Heart left ventricle (tissue), 16 donors: ENCODE data around the gene PIK3AP1. TPM values are rescaled to one million over a fixed set of nuclear protein-coding genes. Genes with fewer than 3 reads are reported as not detected.
A peak's percentile ranks its signal among the peaks of the same experiment; 100 is the strongest.

ENCODE experiments used
- ATAC-seq, 4 donors: fragments of 200-7000 bp; cut with Tn5 transposase; one replicate each; pipeline ENCODE4 v1.9.1; 2020 to 2022; ENCODE audit warnings: moderate library complexity in 4 of 4, mild to moderate bottlenecking in 3 of 4, moderate number of reproducible peaks in 1 of 4
- DNase-seq, 5 donors: peaks; one replicate each; pipeline ENCODE4 v3.0.0-alpha.2; 2020
- H3K27ac ChIP-seq, 12 donors: fragments of 200-600 bp; sonication (generic) in 4 of 12; one replicate each; pipeline versions ENCODE4 v1.5.0 to v1.8.0; 2016 to 2022; ENCODE audit warnings: mild to moderate bottlenecking in 2 of 12
- H3K27me3 ChIP-seq, 9 donors: fragments of 200-600 bp; sonication (generic) in 2 of 9; one replicate each; pipeline versions ENCODE4 v1.5.1 to v1.8.0; 2016 to 2022; ENCODE audit warnings: mild to moderate bottlenecking in 3 of 9
- H3K36me3 ChIP-seq, 9 donors: fragments of 200-600 bp; sonication (generic) in 2 of 9; one replicate each; pipeline versions ENCODE4 v1.5.0 to v1.8.0; 2018 to 2022; ENCODE audit warnings: mild to moderate bottlenecking in 2 of 9
- H3K4me1 ChIP-seq, 12 donors: fragments of 200-600 bp; sonication (generic) in 4 of 12; one replicate each; pipeline versions ENCODE4 v1.5.0 to v1.8.0; 2016 to 2022; ENCODE audit warnings: mild to moderate bottlenecking in 3 of 12
- H3K4me3 ChIP-seq, 12 donors: fragments of 200-600 bp; sonication (generic) in 4 of 12; one replicate each; pipeline versions ENCODE4 v1.5.0 to v1.8.0; 2017 to 2022; ENCODE audit warnings: mild to moderate bottlenecking in 9 of 12, moderate library complexity in 4 of 12
- H3K9me3 ChIP-seq, 12 donors: fragments of 200-600 bp; sonication (generic) in 4 of 12; one replicate each; pipeline versions ENCODE4 v1.5.0 to v1.8.0; 2016 to 2022; ENCODE audit warnings: mild to moderate bottlenecking in 1 of 12
- CTCF ChIP-seq, 12 donors: fragments of 200-600 bp; sonication (generic) in 4 of 12; IDR thresholded peaks; one replicate each; pipeline versions ENCODE4 v1.5.0 to v1.8.0; 2018 to 2022; ENCODE audit warnings: antibody characterized with exemption in 12 of 12, mild to moderate bottlenecking in 5 of 12
- POLR2A ChIP-seq, 2 donors: fragments of 450-650 bp; IDR thresholded peaks; one replicate each; pipeline ENCODE4 v1.6.1; 2017; ENCODE audit warnings: antibody characterized with exemption in 2 of 2, mild to moderate bottlenecking in 2 of 2, moderate library complexity in 2 of 2
- WGBS, 4 donors: extraction: QIAGEN DNeasy Blood & Tissue Kit in 2 of 4; methylation state at CpG; one replicate each; pipeline versions ENCODE4 v1.1.5 to v1.1.7; 2013 to 2018; 5-methylcytosine and 5-hydroxymethylcytosine counted together
- intact Hi-C, 10 donors: fragments of 100-400 bp; cut with DNase I; formaldehyde crosslinking; loops; one replicate each; pipeline versions ENCODE4 v1.11.1 to v1.14.2; 2022
- polyA plus RNA-seq, 2 donors: library from polyadenylated mRNA; stranded (reverse); fragments of 200-250 nt; gene quantifications; one replicate each; pipeline ENCODE4 v1.2.3, GENCODE V29; 2013
- total RNA-seq, 9 donors: library from RNA; depleted of rRNA in 2 of 9; stranded (reverse); fragments of >200 nt in 2 of 9; fragmentation: NEBNext Ultra II Directional in 3 of 9; extraction: Animal tissue kit (Norgen Biotek cat#: 25700) in 3 of 9; gene quantifications; one replicate each; pipeline versions ENCODE4 v1.1.0 to v1.2.4, GENCODE V29; 2016 to 2023
- donor health status: ischemic (EF 13 %, LVEDD 7.1; RV severe dilation, severe dysfunction).
- donor health status: healthy with polysubstance abuse.
- donor health status: DM: no; HTN: yes; CAD: no.
- donor health status: DM: no; HTN: no; CAD: no.
- donor health status: ischemic (EF 25% LVEDD 6.9; RV normal size, moderate dysfunction).
- donor health status: ischemic (EF 25% LVEDD 5.7; RV mildly dilated, moderate dysfunction).
- donor health status: healthy.
- donor health status: DM: yes; HTN: yes; CAD: no.
- donor health status: ischemic (EF 35%, LVEDD 5.7; RV mildly dilated, moderate dysfunction).
- donor health status: nonischemic (EF 11% LVEDD 7.7; RV severe dilation, severe dysfunction).
- donor health status: DM: yes; HTN: yes; CAD: no.
- donor health status: PGD.
- donor health status: ischemic (EF 29% LVEDD 5.4; RV normal size, mild dysfunction).
- donor health status: nonischemic (EF 23%, LVEDD 6.1; RV moderate dilation, normal function).

Gene PIK3AP1
- total and polyA plus RNA-seq, 11 donors, result 1.3 to 37.9 (median 4.4) TPM

GRCh38 chr10:96619796-96620773 is 100.2 kb downstream of the PIK3AP1 start:
- WGBS, 4 donors, result 60 to 67% (median 64%) methylated on average over 17 of the region's 17 CpGs
- intact Hi-C loops, result no loop called here
- peak in 3 of 4 donors; percentile 12 to 41 (median 23) for ATAC-seq
- Histone ChIP-seq H3K9me3 (no peaks in the 10 kb centered on the region), H3K4me3 (no peak overlapping the region), H3K4me1 (peaks cover 0 to 38% (median 22%) of the 10 kb centered on the region in 12 donors), H3K27ac (peak overlapping the region; percentile 34 to 96 (median 80)), H3K36me3 (peaks cover 0 to 84% (median 0%) of the 10 kb centered on the region in 9 donors), H3K27me3 (no peaks in the 10 kb centered on the region)
- DNase-seq, result no peak
- TF ChIP-seq CTCF (IDR thresholded peaks at IDR 0.05) (no peak), POLR2A (IDR thresholded peaks at IDR 0.05) (no peak)

DNA sequence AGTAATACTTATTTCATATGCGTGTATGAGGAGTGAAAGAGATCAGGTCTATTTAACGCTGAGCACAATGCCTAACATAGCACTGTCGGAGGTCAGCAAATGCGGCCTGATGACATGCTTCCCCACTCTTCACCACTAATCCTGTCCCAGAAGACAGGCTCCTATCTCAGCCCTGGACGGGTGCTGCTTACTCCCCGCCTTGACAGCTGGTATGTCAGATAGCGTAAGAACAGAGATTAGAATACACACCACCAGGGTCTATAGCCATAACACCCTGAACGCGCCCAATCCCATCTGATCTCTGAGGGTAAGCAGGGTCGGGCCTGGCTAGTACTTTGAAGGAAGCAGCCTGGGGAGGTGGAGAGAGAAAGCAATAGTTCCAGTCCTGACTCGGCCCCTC is 101.2 kb downstream of the PIK3AP1 start:
- Histone ChIP-seq H3K4me3 (no peak overlapping the region), H3K27ac (peak overlapping the region; percentile 60 to 96 (median 80)), H3K9me3 (no peaks in the 10 kb centered on the region), H3K36me3 (peaks cover 0 to 80% (median 0%) of the 10 kb centered on the region in 9 donors), H3K27me3 (no peaks in the 10 kb centered on the region), H3K4me1 (peaks cover 0 to 38% (median 22%) of the 10 kb centered on the region in 12 donors)
- 29 to 46% (median 39%) methylated on average over 11 of the region's 11 CpGs for WGBS, 4 donors
- intact Hi-C loops, result no loop called here
- no peak for TF ChIP-seq CTCF (IDR thresholded peaks at IDR 0.05)
- TF ChIP-seq POLR2A (IDR thresholded peaks at IDR 0.05), result no peak
- ATAC-seq (peak; percentile 72 to 80 (median 77)), DNase-seq (peak in 2 of 5 donors; percentile 35 to 47)

DNA sequence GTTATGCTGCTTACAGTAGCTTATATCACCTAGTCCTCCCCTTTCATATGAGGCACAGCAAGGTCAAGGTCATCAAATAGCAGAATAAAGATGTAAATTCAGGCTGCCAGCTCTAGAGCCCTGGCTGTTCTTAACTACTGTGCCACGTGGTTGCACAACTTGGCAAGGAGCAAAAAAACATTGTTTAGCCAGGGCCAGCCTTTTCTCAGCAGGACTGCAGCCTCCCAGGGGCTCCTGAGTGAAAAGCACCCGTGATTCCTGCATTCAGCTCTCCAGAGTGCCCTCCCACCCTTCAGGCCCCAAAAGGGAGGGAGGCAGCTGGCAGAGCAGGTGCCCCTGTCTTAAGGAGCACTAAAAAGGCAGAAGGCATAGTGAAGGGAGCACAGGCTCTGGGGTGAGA is 101.7 kb downstream of the PIK3AP1 start:
- peak; percentile 83 to 88 (median 86) for ATAC-seq
- H3K27me3 ChIP-seq, result no peaks in the 10 kb centered on the region
- intact Hi-C loops, result no loop called here
- no peaks in the 10 kb centered on the region for H3K9me3 ChIP-seq
- DNase-seq, result peak in 4 of 5 donors; percentile 47 to 66 (median 57)
- 11 to 20% (median 13%) methylated on average over 2 of the region's 2 CpGs for WGBS, 4 donors
- H3K27ac ChIP-seq, result peak overlapping the region; percentile 60 to 96 (median 80)
- no peak for TF ChIP-seq CTCF (IDR thresholded peaks at IDR 0.05)
- H3K36me3 ChIP-seq, result peaks cover 0 to 80% (median 0%) of the 10 kb centered on the region in 9 donors
- H3K4me1 ChIP-seq, result peaks cover 0 to 38% (median 22%) of the 10 kb centered on the region in 12 donors
- H3K4me3 ChIP-seq, result no peak overlapping the region

GRCh38 chr10:96616961-96617360 is 103.4 kb downstream of the PIK3AP1 start:
- Histone ChIP-seq H3K27ac (peak overlapping the region in 3 of 12 donors; percentile 81 to 96 (median 92)), H3K4me1 (peaks cover 0 to 38% (median 22%) of the 10 kb centered on the region in 12 donors), H3K4me3 (no peak overlapping the region), H3K27me3 (no peaks in the 10 kb centered on the region), H3K9me3 (no peaks in the 10 kb centered on the region), H3K36me3 (peaks cover 0 to 73% (median 0%) of the 10 kb centered on the region in 9 donors)
- ATAC-seq (no peak), DNase-seq (no peak)
- intact Hi-C loops, result no loop called here
- TF ChIP-seq CTCF (IDR thresholded peaks at IDR 0.05), result no peak
- no peak for TF ChIP-seq POLR2A (IDR thresholded peaks at IDR 0.05)
- 34 to 51% (median 47%) methylated on average over 4 of the region's 4 CpGs for WGBS, 4 donors
